Activated naive CD4-positive, alpha-beta T cell (primary cell): ENCODE results near the gene ZYG11B.
"Not testable (repeated sequence)": the region's sequence is repeated elsewhere in the genome, so short reads cannot be mapped to it uniquely, and the experiment has no call there.

Experiments
- DNase-seq, 4 experiments: peaks; one replicate each; lab custom pipeline; 2025; lab: John Stamatoyannopoulos, UW

Gene ZYG11B

DNA sequence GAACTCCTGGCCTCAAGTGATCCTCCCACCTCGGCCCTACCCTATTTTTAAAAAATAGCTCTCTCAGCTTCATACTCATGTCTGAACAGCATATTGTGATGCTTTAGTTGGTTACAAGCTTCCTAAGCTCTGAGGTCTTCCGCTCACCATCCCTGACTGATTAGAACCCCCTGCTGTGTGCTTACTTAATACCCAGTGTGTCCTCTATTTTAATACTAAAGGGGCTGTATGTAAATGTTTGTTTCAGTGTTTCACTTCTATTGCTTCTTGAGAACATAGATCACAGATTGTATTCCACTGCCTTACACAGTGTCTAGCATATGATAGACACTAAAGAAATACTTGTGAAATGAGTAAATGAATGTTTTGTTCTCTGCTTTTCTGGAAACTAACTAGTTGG lies 29.8 kb downstream of the ZYG11B start:
- DNase-seq, result no peak

- DNase-seq, result no peak
Measured at GRCh38 chr1:52759908-52760307, 33.7 kb downstream of the ZYG11B start.

DNA sequence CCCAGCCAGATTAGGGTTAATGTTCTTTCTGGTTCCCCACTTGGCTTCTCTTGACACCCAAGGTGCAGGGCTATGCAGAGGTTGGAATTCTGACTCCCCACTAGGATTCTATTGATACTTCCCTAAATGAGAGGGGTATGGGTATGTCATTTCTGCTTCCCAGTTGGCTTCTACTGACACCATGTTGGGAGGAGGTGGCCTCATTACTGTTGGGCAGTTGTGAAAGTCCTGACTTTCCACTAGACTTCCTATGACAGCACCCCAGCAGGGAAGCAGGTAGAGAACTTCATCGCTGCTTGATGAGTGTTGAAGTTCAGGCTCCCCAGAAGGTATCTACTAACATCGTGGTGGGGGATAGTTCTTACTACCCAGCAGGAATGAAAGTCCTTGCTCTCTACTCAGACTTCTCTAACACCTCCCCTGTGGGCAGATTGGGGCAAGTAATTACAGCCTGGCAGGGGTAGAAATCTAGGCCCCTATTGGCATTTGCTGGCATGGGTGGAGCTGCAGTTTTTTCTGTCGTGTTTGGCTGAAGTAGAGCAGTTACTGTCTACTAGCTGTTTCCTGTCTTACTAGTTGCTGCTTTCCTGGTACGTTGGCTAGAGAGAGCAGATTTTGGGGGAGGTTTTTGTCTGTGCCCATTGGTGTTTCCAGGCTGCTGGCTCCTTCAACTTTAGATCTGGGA lies 41.5 kb downstream of the ZYG11B start:
- DNase-seq, result no peak

DNA sequence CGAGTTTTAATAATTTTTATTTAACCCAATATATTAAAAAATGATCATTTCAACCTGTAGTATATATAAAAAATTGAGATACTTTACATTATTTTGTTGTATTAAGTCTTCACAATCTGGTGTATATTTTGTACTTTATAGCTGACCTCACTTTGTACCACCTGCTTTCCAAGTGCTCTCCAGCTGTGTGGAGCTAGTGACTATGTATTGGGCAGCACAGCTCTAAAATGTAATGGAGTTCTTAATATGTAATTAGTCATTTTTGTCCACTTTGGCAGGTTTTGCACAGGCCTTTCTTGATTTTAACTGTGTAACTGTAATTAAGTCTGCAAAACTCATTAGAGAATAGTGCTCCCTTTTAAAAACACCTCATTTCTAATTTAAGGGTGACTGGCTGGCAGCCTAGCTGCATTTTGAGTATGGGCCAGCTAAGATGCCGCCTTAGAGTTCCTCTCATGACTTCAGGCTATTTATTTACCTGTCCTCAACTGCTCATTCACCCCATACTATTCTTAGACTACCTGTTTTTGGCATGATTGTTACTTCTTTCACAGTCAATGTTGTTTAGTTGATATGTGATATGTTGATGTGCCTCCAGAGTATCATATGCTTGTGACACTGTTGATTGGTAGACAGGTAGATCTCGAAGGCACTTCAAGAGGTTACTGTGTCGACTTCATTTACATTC lies 43.2 kb downstream of the ZYG11B start:
- no peak for DNase-seq

GRCh38 chr1:52771384-52771783 lies 45.1 kb downstream of the ZYG11B start:
- DNase-seq, result no peak

GRCh38 chr1:52786148-52786547 lies 59.9 kb downstream of the ZYG11B start:
- no peak for DNase-seq

DNA sequence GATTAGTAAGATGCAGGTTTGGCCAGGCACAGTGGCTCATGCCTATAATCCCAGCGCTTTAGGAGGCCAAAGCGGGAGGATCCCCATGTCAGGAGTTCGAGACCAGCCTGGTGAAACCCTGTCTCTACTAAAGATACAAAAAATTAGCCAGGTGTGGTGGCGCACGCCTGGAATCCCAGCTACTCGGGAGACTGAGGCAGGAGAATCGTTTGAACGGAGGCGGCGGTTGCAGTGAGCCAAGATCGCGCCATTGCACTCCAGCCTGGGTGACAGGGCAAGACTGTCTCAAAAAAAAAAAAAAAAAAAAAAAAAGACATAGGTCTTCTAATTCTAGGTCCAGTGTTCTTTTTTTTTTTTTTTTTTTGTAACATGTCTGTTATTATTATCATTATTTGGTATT lies 64.2 kb downstream of the ZYG11B start:
- not testable (repeated sequence) for DNase-seq

- no peak for DNase-seq
Measured at GRCh38 chr1:52792036-52792435, 65.8 kb downstream of the ZYG11B start.

DNA sequence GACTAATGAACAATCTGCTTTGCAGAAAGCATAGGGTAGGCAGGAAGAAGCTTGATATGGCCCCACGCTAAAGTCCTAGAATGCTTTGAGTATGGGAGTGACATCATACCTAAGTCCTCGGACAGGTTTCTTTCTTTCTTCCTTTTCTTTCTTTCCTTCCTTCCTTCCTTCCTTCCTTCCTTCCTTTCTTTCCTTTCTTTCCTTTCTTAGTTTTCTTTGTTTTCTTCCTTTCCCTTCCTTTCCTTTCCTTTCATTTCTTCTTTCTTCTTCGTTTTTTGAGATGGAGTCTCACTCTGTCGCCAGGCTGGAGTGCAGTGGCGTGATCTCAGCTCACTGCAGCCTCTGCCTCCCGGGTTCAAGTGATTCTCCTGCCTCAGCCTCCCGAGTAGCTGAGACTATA lies 67.5 kb downstream of the ZYG11B start:
- not testable (repeated sequence) for DNase-seq

GRCh38 chr1:52795464-52795863 lies 69.2 kb downstream of the ZYG11B start:
- no peak for DNase-seq

DNA sequence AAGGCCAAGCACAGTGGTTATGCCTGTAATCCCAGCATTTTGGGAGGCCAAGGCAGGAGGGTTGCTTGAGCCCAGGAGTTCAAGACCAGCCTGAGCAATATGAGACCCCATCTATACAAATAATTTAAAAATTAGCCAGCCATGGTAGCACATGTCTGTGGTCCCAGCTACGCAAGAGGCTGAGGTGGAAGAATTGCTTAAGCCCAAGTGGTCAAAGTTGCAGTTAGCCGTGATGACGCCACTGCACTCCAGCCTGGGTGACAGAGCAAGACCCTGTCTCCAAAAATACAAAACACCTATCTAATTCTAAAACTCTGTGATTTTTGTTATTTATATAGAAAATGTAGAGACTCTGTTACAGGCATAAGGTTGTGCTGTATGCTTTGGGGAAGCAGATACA lies 72.1 kb downstream of the ZYG11B start:
- no peak for DNase-seq

GRCh38 chr1:52801011-52801410 lies 74.8 kb downstream of the ZYG11B start:
- no peak for DNase-seq

DNA sequence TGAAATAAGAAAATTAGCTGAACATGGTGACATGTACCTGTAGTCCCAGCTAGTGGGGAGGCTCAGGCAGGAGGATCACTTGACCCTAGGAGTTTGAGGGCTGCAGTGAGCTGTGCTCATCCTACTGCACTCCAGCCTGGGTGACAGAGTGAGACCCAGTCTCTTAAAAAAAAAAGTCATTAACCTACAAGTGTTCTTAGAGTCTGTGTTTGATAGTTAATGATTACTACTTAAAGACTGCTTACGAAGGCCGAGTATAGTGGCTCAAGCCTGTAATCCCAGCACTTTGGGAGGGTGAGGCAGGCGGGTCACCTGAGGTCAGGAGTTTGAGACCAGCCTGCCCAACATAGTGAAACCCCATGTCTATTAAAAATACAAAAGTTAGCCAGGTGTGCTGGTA lies 77.8 kb downstream of the ZYG11B start:
- not testable (repeated sequence) for DNase-seq

- no peak for DNase-seq
Measured at GRCh38 chr1:52814465-52814864, 88.2 kb downstream of the ZYG11B start.

GRCh38 chr1:52820830-52821229 lies 94.6 kb downstream of the ZYG11B start:
- DNase-seq, result not testable (repeated sequence)

DNA sequence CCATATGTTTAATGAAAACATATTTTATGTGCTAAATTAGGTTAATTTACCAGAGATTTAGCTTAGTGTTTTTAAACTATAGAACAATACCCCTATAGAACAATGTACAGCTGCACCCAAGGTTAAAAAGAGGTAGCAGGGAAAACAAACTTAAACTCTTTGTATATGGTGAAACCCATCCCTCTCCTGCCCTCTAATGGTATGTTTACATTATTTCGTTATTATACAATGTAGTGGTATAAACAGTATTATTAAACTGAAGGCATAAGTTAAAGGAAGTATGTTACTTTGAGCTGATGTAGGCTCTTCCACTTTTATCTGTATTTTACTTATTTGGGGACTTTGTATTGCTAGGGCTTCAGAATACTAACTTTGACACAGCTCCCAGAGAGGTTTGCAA lies 99.6 kb downstream of the ZYG11B start:
- no peak for DNase-seq

DNA sequence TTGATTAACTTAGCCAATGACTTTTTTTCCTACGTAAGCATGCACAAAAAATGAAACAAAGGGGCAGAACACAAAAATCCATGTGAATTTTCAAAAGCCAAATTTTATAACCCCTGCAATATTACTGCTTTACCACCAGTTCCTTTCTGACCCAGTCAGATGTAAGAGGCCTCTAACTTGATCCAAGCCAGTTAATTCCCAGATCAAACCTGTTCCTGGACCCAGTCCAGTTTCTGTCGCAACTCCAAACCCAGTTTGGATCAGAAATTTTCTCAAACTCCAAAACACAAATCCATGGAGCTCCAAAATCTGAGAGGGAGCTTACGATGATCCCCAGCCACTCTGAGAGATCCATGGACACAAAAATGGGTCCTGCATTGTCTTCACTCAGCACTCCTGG lies 108.5 kb downstream of the ZYG11B start:
- DNase-seq, result no peak

DNA sequence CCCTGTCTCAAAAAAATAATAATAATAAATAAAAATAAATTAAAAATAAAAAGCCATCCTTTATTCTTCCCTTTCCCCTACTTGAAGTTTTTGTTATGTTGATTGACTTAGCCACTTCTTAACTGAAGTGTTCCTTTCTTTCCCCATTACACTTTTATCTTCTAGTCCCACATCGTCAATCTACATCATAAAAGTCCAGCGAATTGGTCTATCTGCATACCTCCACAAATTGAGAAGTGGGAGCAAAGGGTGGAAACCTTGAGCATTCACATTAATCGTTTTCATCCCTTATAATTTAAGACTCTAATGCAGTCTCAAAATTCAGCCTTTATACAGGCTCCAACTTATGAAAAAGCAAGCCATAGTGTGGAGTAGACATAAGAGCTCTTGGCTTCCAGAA lies 109.8 kb downstream of the ZYG11B start:
- DNase-seq, result no peak

DNA sequence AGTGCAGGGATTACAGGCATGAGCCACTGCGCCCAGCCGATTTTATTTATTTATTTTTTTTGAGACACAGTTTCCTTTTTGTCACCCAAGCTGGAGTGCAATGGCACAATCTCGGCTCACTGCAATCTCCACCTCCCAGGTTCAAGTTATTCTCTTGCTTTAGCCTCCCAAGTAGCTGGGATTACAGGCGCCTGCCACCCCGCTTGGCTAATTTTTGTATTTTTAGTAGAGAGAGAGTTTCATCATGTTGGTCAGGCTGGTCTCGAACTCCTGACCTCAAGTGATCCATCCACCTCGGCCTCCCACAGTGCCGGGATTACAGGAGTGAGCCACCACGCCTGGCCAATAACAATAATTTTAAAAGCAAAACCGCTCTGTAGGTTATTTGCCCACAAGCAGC lies 112.9 kb downstream of the ZYG11B start:
- not testable (repeated sequence) for DNase-seq

- DNase-seq, result peak; percentile 9 to 62 (median 32)
Measured at GRCh38 chr1:52842643-52843310, 116.5 kb downstream of the ZYG11B start, which contains the start of gene ZYG11A. ZYG11A (plus strand) TSS chr1:52842760; CDS start chr1:52842884, 124 bp downstream.

- not testable (repeated sequence) for DNase-seq
Measured at GRCh38 chr1:52845119-52845518, 118.9 kb downstream of the ZYG11B start.

DNA sequence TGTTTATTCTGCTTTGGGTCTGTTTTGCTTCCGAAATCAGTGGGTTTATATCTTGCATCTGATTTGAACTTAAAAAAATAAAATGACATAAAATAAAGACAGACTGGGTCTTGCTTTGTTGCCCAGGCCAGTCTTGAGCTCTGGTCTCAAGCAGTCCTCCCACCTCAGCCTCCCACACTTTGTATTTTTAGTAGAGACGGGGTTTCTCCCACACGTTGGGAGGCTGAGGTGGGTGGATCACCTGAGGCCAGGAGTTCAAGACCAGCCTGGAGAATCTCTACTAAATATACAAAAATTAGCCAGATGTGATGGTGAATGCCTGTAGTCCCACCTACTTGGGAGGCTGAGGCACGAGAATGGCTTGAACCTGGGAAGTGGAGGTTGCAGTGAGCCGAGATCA lies 122.2 kb downstream of the ZYG11B start:
- DNase-seq, result no peak

GRCh38 chr1:52850951-52851350 lies 124.7 kb downstream of the ZYG11B start:
- DNase-seq, result no peak
